HG03045 (cell line): ENCODE data around the gene LPAR5.

ENCODE experiments used
- ATAC-seq: cut with Tn5 transposase; IDR thresholded peaks from one replicate; pipeline ENCODE4 v1.9.1; 2021; ENCODE audit warnings: mild to moderate bottlenecking, moderate library complexity; ENCODE audit not compliant: unreplicated experiment

LPAR5 gene

GRCh38 chr12:6635856-6636531, at the start of gene LPAR5:
Gene LPAR5 (minus strand): TSS chr12:6635959. CDS start chr12:6621248, 14,711 bp downstream.
- no peak for ATAC-seq

DNA sequence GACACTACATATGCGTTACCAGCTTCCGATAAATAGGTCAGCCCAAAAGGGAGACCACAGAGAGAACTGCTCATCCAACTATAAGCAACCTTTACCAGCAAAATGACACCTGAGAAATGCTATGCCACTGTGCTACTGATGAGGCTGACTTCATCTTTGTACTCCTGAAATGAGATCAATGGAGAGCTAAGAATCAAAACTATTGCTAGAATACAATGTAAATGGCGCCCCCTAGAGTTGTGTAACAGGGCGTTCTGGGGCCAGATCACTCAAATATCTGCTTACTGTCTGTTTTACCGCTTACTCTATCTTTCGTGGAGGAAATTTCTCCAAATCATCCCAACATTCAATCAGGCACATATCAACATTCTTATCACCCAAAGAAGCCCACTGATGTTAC, 48.9 kb upstream of the LPAR5 start:
- no peak for ATAC-seq

DNA sequence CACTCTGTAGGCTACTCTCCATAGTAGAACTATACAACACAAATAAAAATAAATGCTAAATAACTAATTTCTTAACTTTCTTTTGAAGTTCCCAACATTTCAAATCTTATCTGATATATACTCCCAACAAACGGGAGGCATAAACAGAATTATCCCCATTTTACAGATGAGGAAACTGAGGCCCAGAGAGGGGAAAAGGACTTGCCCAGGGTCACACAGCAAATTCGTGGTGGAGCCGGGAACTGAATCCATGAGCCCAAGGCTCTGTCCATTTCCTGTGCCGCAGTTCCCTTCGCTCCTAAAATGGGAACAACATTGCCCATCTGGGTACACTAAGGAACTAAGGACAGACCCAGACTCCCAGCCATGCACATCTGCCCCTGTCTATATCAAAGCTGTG, 41.2 kb upstream of the LPAR5 start:
- ATAC-seq, result no peak

- no peak for ATAC-seq
These were observed 36.4 kb upstream of the LPAR5 start for GRCh38 chr12:6672143-6672542.

DNA sequence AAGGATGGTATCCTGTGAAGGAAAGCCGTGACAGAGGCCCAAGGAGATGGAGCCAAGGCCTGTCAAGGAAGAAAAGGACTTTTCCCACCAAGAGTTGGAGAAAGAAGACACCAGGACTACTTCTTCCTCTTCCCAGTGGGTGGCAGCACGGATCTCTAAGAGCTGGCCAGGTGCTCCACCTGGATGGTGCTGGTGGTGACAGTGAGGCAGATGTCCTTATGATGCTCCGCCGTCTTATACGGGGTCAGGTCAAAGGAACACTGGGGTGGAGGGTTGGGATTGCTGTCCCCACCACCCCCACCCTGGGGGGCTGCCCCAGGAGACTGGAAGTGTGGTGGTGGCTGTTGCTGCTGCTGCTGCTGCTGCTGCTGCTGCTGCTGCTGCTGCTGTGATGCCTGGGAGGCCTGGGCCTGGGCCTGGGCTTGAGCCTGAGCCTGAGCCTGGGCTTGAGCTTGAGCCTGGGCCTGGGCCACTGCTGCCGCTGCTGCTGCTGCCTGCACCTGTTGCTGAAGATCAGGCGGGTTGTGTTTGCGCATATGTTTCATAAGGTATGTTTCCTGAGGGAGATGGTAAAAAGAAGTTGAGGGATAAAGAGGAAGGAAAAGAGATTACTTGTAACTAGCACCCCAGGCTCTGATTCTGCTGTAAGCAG, 31.9 kb upstream of the LPAR5 start:
- no peak for ATAC-seq

- ATAC-seq, result no peak
These were observed 30.5 kb upstream of the LPAR5 start for GRCh38 chr12:6666211-6666610.

DNA sequence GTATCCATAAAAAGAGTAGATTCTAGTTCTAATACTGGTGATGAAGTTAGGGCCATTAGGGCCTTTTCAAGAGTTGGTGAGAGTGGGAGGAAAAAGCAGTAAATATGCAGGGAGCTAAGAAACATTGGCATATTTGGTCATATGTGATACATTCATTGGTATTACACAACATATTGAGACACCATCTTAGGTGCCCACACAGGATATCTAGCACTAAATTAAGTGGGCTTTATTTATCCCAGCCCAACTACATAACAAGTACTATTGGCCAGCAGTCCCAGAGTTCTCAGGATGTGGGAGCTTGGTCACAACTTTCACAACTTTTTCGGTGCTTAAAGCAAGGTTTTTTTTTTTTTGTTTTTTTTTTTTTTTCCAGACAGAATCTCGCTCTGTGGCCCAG, 29.1 kb upstream of the LPAR5 start:
- no peak for ATAC-seq

DNA sequence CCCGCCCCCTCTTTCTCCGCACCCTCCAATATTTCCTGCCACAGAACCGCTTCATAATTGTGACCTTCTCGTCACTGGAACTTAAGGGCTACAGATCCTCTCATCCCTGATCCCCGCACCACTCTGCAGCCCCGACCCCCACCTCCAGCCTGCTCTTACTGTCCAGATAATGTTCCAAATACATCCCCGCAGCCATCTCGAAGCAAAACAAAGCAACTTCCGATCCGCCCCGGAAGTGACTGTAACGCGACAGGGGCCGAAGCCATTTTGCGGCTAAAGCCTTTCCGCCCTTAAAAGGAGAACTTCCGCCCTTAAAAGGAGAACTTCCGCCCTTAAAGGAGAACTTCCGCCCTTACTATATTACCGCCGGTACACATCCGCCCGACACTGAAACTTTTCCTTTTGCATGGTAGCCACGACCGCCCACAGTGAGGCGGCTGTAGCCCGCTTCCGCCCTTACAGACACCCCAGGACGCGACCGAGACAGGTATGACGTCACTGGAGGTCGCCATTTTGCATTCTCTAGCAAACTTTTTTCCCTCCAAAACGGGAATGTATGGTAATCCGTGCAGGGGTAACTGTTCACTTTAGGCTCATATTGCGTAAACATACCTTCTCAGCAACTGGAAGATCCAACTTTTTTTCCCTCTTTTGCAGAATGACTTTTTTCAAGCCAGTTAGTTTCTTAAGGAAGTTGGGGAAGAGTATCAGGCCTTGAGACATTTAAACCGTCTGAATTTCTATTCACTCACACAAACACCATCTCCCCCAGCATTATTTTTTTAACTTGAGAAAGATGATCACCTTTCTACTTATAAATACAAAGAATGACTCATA, 27.4 kb upstream of the LPAR5 start, which contains the start of gene ING4:
ING4 (minus strand) TSS at position 214 of the 837 bp plus-strand sequence; CDS start at position 196, 18 bp downstream.
- peak; percentile 95 for ATAC-seq

GRCh38 chr12:6662602-6662905, 26.8 kb upstream of the LPAR5 start:
- no peak for ATAC-seq

GRCh38 chr12:6653987-6654386, 18.2 kb upstream of the LPAR5 start:
- ATAC-seq, result no peak

DNA sequence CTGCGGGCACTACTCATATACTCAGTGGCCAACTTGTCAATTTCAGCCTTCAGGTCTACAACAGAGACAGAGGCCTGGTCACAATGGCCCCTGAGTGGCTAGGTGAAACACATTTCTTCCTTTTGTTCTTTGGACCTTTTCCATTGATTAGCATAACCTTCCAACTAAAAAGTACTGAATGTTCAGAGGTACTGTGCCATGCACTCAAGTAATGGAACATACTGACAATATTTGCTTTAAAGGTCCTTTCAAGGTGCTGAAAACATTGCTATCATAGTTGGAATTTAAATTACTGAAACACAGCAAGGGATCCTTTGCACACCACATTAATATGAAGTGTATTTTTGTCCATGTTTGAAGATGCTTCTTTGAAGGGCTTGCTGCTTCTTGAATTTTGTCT, 17.6 kb upstream of the LPAR5 start:
- no peak for ATAC-seq

- no peak for ATAC-seq
These were observed 16.6 kb upstream of the LPAR5 start for GRCh38 chr12:6652391-6652790.

GRCh38 chr12:6650832-6651231, 15.1 kb upstream of the LPAR5 start:
- no peak for ATAC-seq

DNA sequence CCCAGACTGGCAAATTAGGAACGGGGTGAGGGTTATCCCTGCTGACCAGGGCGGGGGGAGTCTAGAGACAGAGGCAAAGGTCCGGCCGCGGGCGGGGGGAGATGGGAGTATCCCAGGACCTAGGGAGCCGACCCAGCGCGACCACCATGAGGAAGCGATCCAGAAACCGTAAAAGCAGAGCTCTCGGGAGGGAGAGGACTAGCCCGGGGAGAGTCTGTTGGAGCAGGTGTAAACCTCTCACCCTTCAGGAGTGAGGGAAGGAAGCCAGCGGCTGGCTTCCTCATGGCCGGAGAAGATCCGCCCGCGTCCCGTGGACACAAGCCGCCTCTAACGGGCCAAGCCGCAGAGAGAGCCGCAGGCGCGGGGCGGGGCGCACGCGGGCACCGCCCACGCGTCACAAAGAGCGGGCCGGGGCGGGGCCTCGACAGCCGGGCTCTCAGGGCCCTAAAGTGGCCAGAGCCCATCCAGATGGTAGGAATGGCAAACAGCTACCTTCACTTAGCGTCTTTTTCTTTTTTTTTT, 11.4 kb upstream of the LPAR5 start, which contains the start of gene ACRBP:
ACRBP (minus strand) TSS at position 350 of the 522 bp plus-strand sequence; CDS start at position 284, 66 bp downstream.
- no peak for ATAC-seq

DNA sequence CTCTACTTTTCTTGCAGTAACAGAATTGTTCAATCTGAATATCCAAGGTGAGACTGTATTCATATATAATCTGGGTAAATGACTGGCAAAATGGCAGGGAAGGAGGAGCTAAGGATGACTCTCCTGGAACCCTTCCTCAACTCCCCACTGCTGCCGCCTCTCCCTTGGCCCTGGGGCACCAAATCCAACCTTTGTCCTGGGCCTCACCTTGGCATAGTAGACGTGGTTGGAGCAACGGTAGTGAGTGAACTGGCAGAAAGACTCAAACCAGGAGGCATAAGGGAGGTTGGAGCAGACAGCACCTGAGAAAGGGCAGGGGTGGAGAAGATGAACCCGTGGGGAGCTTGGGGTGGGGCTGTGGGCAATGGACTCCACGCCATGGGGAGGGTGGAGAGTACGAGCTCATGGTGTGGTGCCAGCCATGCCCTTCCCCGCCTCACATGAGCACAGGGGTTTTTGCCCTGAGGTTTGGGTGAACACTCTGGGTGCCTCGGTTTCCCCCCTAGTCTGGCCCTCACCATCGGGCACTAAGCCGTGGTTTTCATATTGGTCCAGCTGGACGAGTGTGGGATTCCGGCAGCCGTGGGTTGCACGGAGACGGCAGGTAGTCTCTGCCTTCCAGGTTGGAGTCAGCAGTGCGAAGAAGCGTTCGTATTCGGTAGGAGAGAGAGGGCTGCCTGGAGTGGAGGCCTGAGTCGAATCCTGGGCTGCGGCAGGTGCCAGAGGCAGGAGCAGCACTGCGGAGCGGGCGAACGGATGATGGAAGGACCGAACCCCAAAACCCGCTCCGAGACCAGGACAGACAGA, 10.7 kb upstream of the LPAR5 start:
- no peak for ATAC-seq

GRCh38 chr12:6644903-6645302, 9.1 kb upstream of the LPAR5 start:
- no peak for ATAC-seq

GRCh38 chr12:6644257-6644596, 8.5 kb upstream of the LPAR5 start:
- ATAC-seq, result no peak

DNA sequence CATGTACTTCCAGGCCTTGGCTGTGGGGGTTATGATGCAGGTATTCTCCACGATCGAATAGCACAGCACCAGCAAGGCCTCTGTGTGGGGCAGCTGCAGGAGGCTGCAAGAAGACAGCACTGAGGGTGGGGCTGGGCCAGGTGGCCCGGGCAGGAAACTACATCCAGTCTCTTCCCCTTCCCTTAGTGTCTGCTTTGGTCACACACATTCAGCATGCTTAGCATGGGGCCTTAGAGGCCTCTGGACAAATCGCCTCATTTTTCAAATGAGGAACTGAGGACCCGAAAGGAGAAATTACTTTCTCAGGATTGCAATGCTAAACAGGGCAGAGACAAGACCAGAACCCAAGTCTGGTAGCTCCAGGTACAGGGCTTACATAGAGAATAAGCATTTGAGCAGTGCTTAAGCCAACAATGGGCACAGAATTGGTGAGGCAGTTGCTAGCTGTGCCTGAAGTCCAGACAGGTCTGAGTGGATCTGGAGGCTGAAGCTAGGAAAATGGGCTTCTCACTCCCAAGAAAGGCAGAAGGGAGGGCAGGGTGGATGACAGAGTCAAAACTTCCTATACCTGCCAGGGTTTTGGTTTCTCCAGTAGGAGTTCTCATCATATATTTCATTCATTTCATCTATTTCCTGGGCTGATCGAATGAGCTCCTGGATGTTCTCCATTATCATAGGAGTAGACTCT, 8.0 kb upstream of the LPAR5 start:
- no peak for ATAC-seq

- no peak for ATAC-seq
These were observed 5.4 kb upstream of the LPAR5 start for GRCh38 chr12:6641131-6641530.

- ATAC-seq, result no peak
These were observed 4.7 kb upstream of the LPAR5 start for GRCh38 chr12:6640497-6640896.
